AG08396 (cell line): ENCODE data around the gene RASA3.
"Not testable (repeated sequence)": the region's sequence is repeated elsewhere in the genome, so short reads cannot be mapped to it uniquely, and the experiment has no call there.

ENCODE experiments used
- DNase-seq: peaks from one replicate; pipeline ENCODE4 v3.0.0; 2012; ENCODE audit warnings: low spot score, mixed read lengths

Gene RASA3

DNA sequence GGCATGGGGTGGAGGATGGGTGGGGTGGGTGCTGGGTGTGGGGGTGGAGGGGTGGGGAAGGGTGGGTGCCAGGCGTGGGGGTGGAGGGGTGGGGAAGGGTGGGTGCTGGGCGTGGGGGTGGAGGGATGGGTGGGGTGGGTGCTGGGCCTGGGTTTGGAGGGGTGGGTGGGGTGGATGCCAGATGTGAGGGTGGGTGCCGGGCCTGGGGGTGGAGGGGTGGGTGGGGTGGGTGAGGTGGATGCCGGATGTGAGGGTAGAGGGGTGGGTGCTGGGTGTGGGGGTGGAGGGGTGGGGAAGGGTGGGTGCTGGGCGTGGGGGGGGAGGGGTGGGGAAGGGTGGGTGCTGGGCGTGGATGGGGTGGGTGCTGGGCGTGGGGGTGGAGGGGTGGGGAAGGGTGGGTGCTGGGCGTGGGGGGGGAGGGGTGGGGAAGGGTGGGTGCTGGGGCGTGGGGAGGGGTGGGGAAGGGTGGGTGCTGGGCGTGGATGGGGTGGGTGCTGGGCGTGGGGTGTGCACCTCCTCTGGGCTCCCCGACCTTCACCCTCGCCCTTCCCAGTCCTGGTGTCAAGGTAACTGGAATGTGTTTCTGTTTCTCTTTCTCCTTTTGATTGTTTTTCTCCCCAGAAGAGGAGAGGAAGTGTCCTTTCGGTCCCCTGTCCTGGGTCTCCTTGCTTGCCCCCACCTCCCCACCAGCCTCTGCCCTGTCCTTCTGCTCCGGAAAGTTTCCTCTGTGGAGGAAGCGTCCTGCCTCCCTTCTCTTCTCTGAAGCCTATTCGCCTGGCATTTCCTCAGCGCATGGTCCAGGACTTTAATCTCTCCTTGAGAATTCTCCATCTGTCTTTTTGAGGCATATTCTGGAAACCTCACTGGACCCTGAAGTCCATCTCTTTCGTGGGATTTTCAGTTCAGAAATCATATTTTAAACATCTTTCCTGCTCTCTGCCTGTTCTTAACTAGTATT is 23.8 kb upstream of the RASA3 start:
- DNase-seq, result no peak

DNA sequence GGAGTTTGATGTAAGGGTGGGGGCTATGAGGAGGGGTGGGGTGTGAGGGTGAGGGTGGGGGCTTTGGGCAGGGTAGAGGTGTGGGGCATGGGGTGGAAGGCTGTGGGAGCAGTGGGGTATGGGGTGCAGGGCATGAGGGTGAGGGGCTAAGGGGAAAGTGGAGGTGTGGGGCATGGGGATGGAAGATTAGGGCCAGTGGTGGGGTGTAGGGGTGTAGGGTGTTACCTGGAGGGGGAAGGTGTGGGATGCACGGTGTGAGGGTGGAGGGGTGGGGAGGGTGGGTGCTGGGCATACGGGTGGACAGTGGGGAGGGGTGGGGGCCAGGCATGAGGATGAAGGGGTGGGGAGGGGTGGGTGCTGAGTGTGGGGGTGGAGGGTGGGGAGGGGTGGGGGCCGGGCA is 22.9 kb upstream of the RASA3 start:
- DNase-seq, result no peak

DNA sequence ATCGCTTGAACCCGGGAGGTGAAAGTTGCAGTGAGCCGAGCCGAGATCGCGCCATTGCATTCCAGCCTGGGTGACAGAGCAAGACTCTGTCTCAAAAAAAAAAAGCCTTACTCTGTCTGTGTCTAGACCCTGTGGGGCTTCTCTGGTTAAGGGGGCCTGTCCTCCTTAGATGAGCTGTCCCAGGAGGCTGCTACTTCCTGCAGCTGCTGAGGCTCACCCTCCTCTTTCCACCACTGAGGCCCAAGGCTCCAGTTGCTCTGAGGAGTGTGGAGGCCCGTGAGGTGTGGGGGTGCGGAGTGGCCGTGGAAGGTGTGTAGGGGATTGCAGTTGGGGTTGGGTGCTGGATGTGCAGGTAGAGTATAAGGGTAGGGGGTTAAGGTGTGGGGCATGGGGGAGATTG is 22.1 kb upstream of the RASA3 start:
- DNase-seq, result no peak

DNA sequence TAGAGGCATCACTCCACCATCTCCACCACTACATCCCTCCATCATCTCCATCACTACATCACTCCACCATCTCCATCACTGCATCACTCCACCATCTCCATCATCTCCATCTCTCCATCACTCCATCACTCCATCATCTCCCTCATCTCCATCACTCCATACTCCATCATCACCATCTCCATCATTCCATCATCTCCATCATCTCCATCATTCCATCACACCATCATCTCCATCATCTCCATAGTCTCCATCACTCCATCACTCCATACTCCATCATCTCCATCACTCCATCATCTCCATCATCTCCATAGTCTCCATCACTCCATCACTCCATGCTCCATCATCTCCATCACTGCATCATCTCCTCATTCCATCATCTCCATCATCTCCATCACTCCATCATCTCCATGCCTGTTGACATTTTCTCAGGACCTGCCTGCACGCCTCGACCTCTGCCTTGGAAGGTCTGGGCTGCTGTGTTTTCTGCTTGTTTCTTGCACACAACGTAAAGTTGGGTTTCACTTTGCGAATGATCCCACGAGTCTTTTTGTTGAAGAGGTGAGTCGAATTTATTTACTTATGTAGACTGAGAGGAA is 21.2 kb upstream of the RASA3 start:
- no peak for DNase-seq

DNA sequence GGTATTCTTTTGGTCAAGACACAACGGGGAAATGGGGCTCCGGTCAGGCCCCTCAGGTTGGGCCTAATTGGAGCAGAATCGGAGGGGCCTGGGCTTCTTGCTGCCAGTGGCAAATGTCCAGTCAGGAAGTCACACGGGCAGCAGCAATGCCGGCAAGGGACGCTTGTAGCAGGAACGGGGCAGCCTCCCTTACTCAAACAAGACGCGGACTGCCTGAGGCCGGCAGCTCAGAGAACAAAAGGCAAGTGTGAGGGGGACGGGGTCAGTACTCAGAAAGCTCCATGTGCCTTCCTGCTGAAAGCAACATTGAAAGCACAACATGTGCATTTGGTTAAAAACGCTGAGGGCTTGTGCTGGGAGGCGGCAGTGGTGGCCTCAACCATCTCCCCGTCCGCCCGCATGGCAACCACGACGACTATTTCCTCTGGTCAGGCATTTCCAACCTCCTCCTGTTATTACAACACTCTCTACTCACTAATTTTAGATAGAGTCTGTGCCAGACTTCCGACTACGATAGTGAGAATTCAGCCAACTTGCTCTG is 20.5 kb upstream of the RASA3 start:
- no peak for DNase-seq

DNA sequence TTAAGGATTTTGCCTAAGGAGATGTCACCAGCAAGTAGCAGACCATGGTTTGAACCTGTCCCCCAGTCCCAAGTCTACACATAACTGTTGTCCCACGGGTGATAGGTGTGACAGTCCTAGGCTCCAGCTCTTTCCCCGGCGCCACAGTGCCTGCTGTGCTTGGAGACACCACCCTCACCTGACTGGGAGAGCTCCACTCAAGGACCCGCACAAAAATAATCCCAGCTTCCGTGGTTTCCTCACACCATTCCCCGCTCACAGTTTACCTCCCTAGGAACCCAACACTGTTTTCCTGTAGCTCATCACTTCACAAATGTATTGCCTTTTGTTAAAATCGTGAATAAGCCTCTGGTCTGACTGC is 19.8 kb upstream of the RASA3 start:
- DNase-seq, result no peak

DNA sequence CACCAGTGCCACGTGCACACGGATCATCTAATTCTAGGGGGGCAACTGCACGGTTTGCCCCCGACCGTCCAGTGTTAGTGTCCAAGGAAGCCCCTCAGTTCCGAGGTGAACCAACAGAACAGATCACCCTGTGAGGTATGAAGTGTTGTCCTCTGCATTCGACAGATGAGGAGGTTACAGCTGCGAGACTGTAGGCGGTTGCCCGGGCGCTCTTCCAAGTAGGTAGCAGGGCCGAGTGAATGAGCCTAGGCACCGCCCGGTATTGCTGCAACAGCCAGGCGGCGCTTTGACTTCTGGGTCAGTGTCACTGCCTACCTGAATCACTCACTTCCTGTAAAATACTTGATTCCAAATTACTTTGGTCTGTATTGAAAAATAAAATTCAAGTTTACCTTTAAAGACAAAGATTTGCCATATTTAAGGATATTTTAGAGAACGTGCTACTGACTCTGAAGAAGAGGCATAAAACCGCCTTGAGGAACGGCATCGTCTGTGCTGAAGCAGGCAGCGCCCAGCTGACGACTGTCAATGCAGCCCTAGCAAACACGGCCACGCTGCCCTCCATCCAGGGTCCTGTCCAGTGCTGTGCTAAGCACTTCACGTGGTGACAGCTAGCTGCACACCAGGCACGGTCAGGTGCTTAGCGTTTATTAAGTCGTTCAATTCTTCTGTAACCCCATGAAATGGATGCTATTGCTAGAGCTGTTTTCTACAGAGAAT is 19.3 kb upstream of the RASA3 start:
- no peak for DNase-seq

DNA sequence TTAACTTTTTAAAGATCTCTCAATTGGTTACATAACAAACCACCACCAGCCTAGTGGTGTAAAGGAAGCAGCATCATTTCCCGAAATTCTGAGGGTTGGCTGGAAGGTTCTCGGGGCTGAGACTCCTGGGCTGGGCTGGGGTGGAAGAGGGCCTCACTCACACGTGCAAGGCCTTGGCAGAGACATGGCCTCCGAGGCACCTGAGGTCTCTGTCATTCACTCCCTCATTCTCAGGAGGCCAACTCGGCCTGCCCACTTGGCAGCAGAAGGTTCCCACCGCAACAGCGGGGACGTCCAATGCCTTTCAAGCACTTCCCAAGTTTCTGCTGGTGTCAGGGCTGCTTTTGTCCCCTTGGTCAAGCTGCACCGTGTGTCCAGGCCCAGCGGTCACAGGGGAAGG is 18.6 kb upstream of the RASA3 start:
- no peak for DNase-seq

DNA sequence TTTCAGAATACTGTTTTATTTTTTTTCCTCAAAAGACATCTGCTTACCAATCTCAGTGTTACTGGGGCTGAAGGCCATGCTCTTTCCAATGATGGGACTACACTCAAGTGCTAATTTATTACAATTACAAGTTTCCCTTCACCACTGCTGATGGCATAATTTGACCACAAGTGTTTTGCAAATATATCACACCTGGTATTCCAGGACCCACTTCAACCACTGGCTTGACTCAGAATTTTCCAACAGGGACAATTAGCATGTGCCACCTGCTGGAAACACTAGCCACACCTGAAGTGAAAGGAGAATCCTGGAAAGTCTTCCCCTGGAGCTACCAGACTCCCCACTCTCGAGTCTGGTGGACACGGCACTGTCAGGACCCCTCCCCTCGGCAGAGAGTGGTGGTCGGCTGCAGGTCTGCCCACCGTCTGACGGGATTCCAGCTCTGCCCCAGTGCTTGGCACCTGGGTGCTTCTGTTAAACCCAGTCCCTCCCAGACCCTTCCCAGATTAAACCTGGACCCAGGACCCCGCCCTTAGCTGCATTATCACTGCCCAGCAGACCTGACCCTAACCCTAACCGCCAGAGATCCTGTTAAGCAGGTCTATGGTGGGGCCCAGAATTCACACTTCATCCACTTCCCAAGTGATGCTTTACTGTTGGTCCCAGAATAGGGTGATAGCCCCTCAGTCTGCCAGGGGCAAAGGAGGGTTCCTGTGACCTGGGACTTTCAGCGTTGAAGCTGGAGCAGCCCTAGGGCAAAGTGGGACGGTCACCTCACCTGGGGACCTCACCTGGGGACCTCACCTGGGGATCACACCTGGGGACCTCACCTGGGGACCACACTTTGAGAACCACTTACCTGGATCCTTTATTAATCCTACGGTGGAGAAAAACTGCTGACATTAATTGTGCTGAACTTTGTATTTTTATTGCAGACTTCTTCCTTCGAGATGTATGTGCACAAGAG is 17.6 kb upstream of the RASA3 start:
- no peak for DNase-seq

DNA sequence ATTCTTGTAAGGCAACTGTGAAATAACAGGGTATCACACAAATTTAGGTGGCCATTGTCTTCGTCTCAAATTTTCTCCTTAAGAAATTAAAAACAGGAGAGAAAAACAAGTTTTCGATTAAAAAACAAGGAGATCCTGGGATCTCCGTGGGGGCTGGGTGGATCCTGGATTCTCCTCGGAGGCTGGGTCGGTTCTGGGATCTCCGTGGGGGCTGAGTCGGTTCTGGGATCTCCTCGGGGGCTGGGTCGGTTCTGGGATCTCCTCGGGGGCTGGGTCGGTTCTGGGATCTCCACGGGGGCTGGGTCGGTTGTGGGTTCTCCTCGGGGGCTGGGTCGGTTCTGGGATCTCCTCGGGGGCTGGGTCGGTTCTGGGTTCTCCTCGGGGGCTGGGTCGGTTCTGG is 16.5 kb upstream of the RASA3 start:
- DNase-seq, result not testable (repeated sequence)

DNA sequence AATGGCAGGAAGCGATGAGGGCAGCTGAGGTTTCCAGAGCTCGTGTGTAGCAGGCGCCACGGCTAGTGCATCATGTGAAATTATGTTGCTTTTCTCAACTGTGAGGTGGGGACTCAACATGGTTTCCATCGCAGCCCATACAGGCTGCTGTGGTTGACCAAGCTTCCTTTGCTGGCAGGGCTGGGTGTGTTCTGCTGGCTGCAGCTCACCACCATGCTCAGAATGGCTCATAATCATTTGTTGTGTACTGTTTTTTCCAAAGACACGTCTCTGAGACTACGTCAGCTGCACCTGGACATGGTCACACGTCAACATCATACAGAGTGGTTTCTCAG is 16.1 kb upstream of the RASA3 start:
- DNase-seq, result no peak

DNA sequence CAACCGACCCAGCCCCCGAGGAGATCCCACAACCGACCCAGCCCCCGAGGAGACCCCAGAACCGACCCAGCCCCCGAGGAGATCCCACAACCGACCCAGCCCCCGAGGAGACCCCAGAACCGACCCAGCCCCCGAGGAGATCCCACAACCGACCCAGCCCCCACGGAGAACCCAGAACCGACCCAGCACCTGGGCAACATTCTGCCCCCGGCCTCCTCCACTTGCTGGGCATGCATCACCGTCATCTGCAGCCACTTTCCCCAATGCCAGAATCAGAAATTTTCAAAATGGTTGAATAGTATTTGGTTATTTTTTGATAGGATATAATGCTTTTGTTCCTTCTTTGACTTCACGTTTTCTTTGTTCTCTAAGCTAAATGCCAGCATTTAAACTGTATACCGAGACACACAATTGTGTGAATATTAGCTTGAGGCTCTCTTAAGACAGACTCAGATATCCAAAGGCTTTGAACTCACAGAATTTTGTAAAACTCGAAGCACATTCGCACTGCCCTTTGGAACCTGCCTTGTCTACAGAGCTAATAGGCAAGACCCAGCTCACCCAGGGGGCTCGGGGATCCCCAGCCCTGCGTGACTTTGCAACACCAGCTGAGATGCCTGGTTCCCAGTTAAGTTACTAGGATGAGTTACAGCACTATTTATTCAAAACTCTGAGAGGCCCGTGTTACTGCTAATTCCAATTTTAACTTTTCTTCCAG is 15.5 kb upstream of the RASA3 start:
- no peak for DNase-seq

DNA sequence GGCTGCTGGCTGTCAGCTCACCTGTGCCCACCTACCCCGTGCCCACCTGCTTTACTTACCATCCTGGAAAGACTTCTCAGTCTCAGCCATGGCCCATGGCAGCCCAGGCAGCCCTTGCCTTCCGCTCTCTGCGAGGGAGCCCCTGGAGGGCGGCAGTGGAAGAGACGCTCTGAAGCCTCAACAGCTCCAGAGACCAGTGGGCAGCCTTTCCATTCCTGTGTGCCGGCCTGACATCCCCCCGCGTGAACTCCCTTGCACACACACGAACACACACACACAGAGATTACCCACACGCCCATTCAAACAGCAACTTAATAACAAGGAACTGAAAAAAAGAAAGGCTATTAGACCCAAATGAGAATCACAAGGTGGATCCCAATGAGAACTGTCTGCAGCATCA is 14.2 kb upstream of the RASA3 start:
- no peak for DNase-seq

DNA sequence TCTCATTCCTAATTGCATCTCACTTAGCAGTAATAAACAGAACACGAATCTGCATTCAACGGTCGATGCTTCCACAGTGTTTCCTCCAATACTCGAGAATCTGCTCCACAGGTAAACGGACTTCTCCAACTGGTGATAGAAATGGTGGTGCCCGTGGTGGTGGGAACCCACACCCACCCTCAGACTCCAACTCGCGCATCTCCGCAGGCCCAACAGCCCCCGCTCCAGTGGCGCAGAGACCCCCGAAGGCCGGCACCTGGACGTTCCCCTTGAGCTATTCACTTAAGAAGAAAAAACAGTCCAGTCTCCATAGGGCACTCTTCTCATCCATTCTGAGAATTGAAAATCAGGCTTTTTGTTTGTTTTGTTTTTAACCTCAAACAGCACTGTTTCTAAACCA is 13.8 kb upstream of the RASA3 start:
- DNase-seq, result no peak

DNA sequence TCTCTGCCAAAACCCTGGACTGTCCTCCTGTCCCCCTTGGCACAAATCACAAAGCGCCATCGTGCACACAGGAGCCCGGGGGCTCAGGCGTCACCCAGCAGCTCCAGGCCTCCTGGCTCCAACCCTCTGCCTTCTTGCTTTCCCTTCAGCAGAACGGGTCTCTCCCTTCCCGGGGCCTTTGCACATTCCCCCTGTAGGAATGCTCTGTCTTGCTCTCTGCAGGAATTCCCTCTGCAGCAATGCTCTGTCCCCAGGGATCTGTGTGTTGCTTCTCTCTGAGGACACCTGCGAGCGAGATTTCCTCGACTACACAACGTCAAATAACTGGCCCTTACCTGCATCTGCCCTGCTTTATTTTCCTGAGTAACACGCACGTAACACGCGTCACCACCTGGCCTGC is 13.3 kb upstream of the RASA3 start:
- no peak for DNase-seq

DNA sequence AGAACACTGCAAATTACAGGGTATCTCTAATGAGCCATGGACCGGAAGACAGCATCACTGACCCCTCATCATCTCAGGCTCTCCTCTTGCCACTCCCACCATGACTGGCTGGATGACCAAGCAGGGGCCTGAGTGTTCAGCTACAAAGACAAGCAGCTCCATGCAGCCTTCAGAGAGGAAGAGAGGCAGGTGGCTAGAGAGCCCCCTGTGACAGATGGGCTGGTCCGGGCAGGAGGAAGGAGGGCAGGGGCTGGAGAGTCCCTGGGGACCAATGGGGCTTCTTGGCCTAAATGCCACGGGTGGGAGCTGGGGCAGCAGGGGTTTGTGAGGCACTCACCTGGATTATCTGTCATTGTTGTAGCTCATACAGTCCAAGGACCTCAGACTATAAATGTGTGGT is 12.8 kb upstream of the RASA3 start:
- DNase-seq, result no peak

DNA sequence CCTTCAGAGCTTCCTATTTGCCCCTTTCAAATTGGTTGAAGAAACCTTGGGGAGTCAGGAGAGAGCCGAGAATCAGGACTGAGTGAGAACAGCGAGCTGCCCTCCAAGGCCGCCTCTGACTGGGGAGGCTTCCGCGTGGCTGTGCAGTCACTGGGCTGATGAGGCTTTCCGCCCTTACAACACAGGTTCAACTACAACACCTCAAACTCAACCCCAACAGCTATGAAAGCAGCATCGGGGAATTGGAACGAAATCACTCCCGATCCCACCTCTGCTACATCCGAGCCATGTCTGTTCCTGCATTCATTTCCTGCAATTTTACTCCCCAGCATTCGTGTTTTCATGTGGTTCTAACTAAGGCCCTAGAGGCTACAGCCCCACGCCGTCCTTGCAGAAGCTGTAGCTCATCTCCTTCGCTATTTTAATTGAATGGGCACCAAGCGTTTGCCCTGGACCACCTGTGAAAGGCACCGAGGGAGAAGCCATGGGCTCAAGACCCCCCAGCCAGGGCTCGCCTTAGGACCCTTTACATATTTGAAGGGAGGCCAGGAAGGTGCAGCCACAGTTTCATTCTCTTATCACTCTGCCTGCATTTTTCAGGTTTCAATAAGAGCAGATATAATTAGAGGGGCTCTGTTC is 12.3 kb upstream of the RASA3 start:
- DNase-seq, result no peak

DNA sequence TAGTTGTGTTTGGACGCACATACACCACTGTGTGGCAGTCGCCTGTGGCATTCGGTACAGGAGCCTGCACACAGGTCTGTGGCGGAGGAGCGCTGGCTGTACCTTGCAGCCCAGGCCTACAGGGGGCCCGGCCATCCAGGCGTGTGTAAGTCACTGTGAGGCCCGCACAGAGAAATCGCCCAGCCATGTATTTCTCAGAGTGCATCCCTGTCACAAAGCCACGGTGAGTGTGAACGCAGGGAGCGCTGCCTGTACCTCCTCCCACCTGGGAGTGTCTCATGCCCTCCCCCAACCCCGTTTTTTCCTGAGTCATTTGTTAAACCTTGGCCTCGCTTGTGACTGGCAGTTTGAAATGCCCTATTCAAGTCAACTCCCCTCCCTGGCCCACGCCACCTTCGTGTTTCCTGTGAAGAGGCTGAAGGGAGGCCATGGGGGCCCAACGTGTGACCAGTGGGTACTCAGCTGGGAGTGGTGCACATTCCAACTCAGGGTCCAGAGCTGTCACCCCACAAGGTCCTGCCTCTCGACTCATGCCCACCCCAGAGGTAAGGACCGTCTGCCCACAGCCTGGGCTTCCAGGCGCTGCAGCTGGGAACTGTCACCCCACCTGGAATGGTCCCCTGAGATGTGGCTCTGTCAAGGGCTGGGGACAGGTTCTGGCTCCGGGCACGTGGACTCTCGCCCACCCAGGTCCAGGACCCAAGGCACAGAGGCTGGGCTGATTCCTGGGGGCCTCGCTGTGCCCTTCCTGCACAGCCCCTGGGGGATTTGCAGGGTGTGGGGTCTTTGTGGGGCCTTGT is 11.6 kb upstream of the RASA3 start:
- no peak for DNase-seq

DNA sequence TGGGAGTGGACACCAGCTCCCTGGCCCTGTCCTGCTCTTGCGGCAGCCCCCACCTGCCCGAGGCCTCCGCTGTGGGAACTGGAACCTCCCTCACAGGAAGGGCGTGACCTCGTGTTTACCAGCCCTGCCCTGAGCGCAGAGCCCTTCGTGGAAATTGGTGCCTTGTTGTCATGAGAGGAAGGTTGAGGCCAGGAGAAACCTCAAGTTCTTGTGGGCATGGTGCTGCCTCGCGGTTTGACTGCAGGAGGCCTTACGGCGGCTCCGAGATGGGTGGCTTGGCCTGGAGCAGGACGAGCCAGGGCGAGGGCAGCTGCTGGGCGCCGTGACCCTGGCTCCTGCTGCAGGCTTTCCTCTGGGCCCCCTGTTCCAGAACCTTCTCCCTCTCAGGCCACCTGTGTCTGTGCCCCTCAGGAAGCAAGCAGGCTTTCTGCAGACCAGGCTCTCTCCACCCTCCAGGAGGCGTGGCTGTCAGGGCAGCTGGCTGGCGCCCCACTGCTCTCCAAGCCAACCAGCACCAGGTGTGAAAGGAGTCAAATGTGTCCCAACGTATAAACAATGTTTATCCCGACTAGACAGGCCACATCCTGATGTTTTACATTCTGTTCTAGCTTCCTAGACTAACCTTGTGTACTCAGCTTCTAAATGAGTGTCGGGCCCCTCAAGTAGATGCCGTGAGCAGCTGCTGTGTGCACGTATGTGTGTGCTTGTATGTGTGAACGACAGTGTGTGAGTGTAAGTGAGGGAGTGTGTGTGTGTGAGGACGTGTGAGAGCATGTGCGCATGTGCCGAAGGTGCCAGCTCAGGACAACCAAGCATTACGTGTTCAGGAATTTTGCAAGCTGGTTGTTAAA is 10.4 kb upstream of the RASA3 start:
- DNase-seq, result no peak
